CD4-positive, alpha-beta T cell (primary cell): ENCODE results near the gene CAPRIN1. TPM values are rescaled to one million over a fixed set of nuclear protein-coding genes. Genes with fewer than 3 reads are reported as not detected.
"Not testable (repeated sequence)": the region's sequence is repeated elsewhere in the genome, so short reads cannot be mapped to it uniquely, and the experiment has no call there.

ENCODE experiments used
- ATAC-seq: fragments of 200-7000 bp; cut with Tn5 transposase; one replicate; pipeline ENCODE4 v1.10.0; 2022; ENCODE audit warnings: mild to moderate bottlenecking; ENCODE audit not compliant: poor library complexity
- CTCF ChIA-PET: fragments of 350-600 bp; sonication (Branson Sonifier 250); formaldehyde crosslinking; loops from one replicate; lab custom pipeline; 2021; ENCODE audit warnings: antibody characterized with exemption, inconsistent platforms; lab: Charles Lee
- POLR2A ChIA-PET: fragments of 350-600 bp; sonication (Branson Sonifier 250); formaldehyde crosslinking; loops from one replicate; lab custom pipeline; 2021; ENCODE audit warnings: antibody characterized with exemption, inconsistent platforms; lab: Charles Lee
- DNase-seq, 14 experiments: peaks; one replicate each; pipeline ENCODE4 v3.0.0-alpha.2; 2013 to 2020; ENCODE audit warnings: mixed read lengths in 2 of 14
- H3K27ac ChIP-seq, 2 donors: one replicate each; pipeline versions ENCODE4 v1.5.1 to v1.7.0; 2013; ENCODE audit warnings: low read length in 2 of 2, low read depth in 1 of 2, mild to moderate bottlenecking in 1 of 2
- H3K27me3 ChIP-seq, 2 experiments: 1 replicate in 1 of 2; 2 replicates in 1 of 2; pipeline versions ENCODE4 v1.6.1 to v1.7.0; 2013; ENCODE audit warnings: low read length in 2 of 2, control low read depth in 1 of 2, mild to moderate bottlenecking in 1 of 2, moderate library complexity in 1 of 2; ENCODE audit not compliant: insufficient read depth in 2 of 2, control insufficient read depth in 1 of 2
- H3K36me3 ChIP-seq: one replicate; pipeline ENCODE4 v1.6.1; 2013; ENCODE audit warnings: low read length, control low read depth; ENCODE audit not compliant: insufficient read depth
- H3K4me1 ChIP-seq: one replicate; pipeline ENCODE4 v1.6.1; 2013; ENCODE audit warnings: low read length, control low read depth; ENCODE audit not compliant: insufficient read depth
- H3K4me3 ChIP-seq: one replicate; pipeline ENCODE4 v1.5.1; 2013; ENCODE audit warnings: mild to moderate bottlenecking, low read length, moderate library complexity
- H3K9me3 ChIP-seq, 2 experiments: 1 replicate in 1 of 2; 2 replicates in 1 of 2; pipeline versions ENCODE4 v1.6.1 to v1.7.0; 2013; ENCODE audit warnings: low read length in 2 of 2, mild to moderate bottlenecking in 2 of 2, control low read depth in 1 of 2, moderate library complexity in 1 of 2; ENCODE audit not compliant: control insufficient read depth in 1 of 2, insufficient read depth in 1 of 2
- H3K27ac Mint-ChIP-seq: one replicate; pipeline ENCODE4 v1.8.0; 2020; ENCODE audit warnings: mixed read lengths
- H3K27me3 Mint-ChIP-seq: one replicate; pipeline ENCODE4 v1.8.0; 2021; ENCODE audit warnings: mixed read lengths
- H3K36me3 Mint-ChIP-seq: one replicate; pipeline ENCODE4 v1.8.0; 2021; ENCODE audit warnings: low read depth, mixed read lengths
- H3K4me1 Mint-ChIP-seq: one replicate; pipeline ENCODE4 v1.8.0; 2021; ENCODE audit warnings: low read depth, mixed read lengths
- H3K4me3 Mint-ChIP-seq: one replicate; pipeline ENCODE4 v1.8.0; 2020; ENCODE audit warnings: mild to moderate bottlenecking, mixed read lengths
- H3K9me3 Mint-ChIP-seq: one replicate; pipeline ENCODE4 v1.8.0; 2020; ENCODE audit warnings: mixed read lengths
- intact Hi-C, 2 experiments: fragments of 100-400 bp; cut with DNase I in 1 of 2; cut with micrococcal nuclease in 1 of 2; formaldehyde crosslinking; loops; one replicate each; pipeline versions ENCODE4 v1.15.1 to v1.9.0; 2023 to 2025; cut with DNase I, micrococcal nuclease
- total RNA-seq, 174 experiments: library from RNA in 2 of 174; stranded (reverse) in 2 of 174; gene quantifications; one replicate each; pipeline ENCODE4 v1.2.3 and lab custom pipeline; 2021 to 2026
- TF ChIP-seq, protein P1 (sequence below): fragments of 200-600 bp; IDR thresholded peaks from one replicate; pipeline ENCODE4 v1.8.0; 2022; ENCODE audit warnings: antibody characterized with exemption, mild to moderate bottlenecking

CAPRIN1 gene
- total RNA-seq, 2 experiments from 2014 or later: 107 TPM

DNA sequence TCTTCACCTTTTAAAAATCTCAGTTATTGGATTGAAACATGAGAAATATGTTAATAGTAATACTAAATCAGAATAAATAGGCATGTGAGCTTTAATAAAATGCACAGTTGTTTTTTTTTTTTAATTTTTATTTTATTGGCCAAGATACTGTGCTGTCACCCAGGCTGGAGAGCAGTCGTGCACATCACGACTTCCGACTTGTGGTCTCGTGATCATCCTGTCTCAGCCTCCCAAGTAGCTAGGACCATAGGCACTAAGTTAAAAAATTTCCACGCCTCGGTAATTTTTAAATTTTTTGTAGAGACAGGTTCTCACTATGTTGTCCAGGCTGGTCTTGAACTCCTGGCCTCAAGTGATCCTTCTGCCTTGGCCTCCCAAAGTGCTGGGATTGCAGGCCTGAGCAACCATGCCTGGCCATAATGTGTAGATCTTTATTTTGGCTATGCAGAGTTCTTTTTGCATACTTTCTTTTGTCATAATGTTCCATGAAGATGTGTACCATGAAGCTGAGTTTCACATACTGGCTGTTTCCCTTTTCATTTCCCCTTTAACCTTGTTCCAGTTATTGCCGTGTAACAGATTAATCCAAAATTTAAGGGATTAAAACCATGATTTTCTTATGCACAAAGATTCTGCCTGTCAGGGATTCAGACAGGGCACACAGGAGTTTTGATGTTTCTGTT, 16.0 kb downstream of the CAPRIN1 start:
- Mint-ChIP-seq H3K36me3 (peaks cover 76% of the 10 kb centered on the region), H3K4me3 (no peak overlapping the region), H3K9me3 (no peaks in the 10 kb centered on the region), H3K4me1 (peaks cover 70% of the 10 kb centered on the region), H3K27me3 (no peaks in the 10 kb centered on the region), H3K27ac (peak overlapping the region; percentile 55)
- Histone ChIP-seq H3K27me3 (no peaks in the 10 kb centered on the region), H3K4me3 (no peak overlapping the region), H3K4me1 (peaks cover 34% of the 10 kb centered on the region), H3K27ac (no peak overlapping the region), H3K36me3 (peaks cover 41% of the 10 kb centered on the region), H3K9me3 (no peaks in the 10 kb centered on the region)
- intact Hi-C loops: no loop called here
- TF ChIP-seq, protein P1, sequence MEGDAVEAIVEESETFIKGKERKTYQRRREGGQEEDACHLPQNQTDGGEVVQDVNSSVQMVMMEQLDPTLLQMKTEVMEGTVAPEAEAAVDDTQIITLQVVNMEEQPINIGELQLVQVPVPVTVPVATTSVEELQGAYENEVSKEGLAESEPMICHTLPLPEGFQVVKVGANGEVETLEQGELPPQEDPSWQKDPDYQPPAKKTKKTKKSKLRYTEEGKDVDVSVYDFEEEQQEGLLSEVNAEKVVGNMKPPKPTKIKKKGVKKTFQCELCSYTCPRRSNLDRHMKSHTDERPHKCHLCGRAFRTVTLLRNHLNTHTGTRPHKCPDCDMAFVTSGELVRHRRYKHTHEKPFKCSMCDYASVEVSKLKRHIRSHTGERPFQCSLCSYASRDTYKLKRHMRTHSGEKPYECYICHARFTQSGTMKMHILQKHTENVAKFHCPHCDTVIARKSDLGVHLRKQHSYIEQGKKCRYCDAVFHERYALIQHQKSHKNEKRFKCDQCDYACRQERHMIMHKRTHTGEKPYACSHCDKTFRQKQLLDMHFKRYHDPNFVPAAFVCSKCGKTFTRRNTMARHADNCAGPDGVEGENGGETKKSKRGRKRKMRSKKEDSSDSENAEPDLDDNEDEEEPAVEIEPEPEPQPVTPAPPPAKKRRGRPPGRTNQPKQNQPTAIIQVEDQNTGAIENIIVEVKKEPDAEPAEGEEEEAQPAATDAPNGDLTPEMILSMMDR: no peak
- ATAC-seq: no peak
- CTCF ChIA-PET: no interaction called here
- POLR2A ChIA-PET: interaction anchor here (0.7 to 1.2 kb wide), 4 partner anchors 9 to 38 kb away, joined by 3 to 4 read pairs (median 3); partner anchors contain the start of gene NAT10
- DNase-seq: no peak

DNA sequence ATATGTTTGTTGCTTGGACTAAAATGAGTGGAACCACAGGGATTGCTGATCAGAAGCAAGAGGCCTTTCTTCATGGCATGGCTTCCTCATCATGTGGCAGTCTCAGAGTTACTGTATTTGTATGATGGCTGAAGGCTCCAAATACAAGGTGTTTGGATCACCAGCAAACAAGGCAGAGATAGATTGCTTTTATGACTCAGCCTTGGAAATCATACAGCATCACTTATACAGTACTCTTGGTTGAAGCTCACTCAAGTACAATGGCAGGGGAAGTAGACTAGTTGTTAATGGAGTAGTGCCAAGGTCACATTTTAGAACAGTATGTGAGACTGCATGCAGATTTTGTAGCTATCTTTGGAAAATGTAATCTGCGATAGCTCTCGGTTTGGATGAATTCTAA, 16.6 kb downstream of the CAPRIN1 start:
- ChIA-PET POLR2A (interaction anchor here (0.7 to 1.2 kb wide), 4 partner anchors 8 to 37 kb away, joined by 3 to 4 read pairs (median 3); partner anchors contain the start of gene NAT10), CTCF (no interaction called here)
- DNase-seq (no peak), ATAC-seq (no peak)
- Histone ChIP-seq H3K27me3 (no peaks in the 10 kb centered on the region), H3K36me3 (peaks cover 44% of the 10 kb centered on the region), H3K9me3 (no peaks in the 10 kb centered on the region), H3K27ac (no peak overlapping the region), H3K4me1 (peaks cover 34% of the 10 kb centered on the region), H3K4me3 (no peak overlapping the region)
- Mint-ChIP-seq H3K9me3 (no peaks in the 10 kb centered on the region), H3K36me3 (peaks cover 76% of the 10 kb centered on the region), H3K27ac (peak overlapping the region; percentile 55), H3K4me3 (no peak overlapping the region), H3K4me1 (peaks cover 69% of the 10 kb centered on the region), H3K27me3 (no peaks in the 10 kb centered on the region)
- intact Hi-C loops: no loop called here
- TF ChIP-seq, protein P1: no peak

DNA sequence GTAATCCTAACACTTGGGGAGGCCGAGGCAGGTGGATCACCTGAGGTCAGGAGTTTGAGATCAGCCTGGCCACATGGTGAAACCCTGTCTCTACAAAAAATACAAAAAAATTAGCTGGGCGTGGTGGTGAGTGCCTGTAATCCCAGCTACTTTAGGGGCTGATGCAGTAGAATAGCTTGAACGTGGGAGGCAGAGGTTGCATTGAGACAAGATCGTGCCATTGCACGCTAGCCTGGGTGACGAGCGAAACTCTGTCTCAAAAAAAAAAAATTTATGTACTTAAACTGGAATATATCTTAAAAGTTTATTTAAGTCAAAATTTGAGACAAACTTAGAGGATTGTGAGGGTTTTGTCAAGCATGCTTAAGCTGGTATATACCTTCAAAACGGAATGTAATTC, 19.8 kb downstream of the CAPRIN1 start:
- ChIA-PET POLR2A (interaction anchor here (0.7 kb wide), 1 partner anchor 16 kb away, joined by 3 read pairs; no protein-coding TSS in a partner anchor), CTCF (interaction anchor here (1.1 kb wide), 1 partner anchor 13 kb away, joined by 3 read pairs; no protein-coding TSS in a partner anchor)
- H3K27ac Mint-ChIP-seq: peak overlapping the region; percentile 30
- Histone ChIP-seq H3K4me1 (peaks cover 32% of the 10 kb centered on the region), H3K36me3 (peaks cover 48% of the 10 kb centered on the region)
- not testable (repeated sequence) for H3K4me3 ChIP-seq, H3K27ac ChIP-seq, H3K27me3 ChIP-seq, H3K27me3 Mint-ChIP-seq, ATAC-seq, DNase-seq, H3K4me3 Mint-ChIP-seq, H3K9me3 ChIP-seq, H3K9me3 Mint-ChIP-seq
- peaks cover 74% of the 10 kb centered on the region for H3K4me1 Mint-ChIP-seq
- intact Hi-C loops: loop anchor here (5.0 kb wide), 2 partner anchors 36 to 74 kb away; partner anchors contain the start of gene NAT10 (in 1 of the 2)
- H3K36me3 Mint-ChIP-seq: peaks cover 79% of the 10 kb centered on the region
